Activated CD4-positive, CD25-positive, alpha-beta regulatory T cell treated with anti-CD3 and anti-CD28 coated beads, Interleukin-2, amount 50 U/mL, for 72 hours (primary cell): ENCODE results near the gene FUOM.
"Not testable (repeated sequence)": the region's sequence is repeated elsewhere in the genome, so short reads cannot be mapped to it uniquely, and the experiment has no call there.

Experiments used
- DNase-seq: peaks from one replicate; pipeline ENCODE4 v3.0.0; 2021

FUOM gene

DNA sequence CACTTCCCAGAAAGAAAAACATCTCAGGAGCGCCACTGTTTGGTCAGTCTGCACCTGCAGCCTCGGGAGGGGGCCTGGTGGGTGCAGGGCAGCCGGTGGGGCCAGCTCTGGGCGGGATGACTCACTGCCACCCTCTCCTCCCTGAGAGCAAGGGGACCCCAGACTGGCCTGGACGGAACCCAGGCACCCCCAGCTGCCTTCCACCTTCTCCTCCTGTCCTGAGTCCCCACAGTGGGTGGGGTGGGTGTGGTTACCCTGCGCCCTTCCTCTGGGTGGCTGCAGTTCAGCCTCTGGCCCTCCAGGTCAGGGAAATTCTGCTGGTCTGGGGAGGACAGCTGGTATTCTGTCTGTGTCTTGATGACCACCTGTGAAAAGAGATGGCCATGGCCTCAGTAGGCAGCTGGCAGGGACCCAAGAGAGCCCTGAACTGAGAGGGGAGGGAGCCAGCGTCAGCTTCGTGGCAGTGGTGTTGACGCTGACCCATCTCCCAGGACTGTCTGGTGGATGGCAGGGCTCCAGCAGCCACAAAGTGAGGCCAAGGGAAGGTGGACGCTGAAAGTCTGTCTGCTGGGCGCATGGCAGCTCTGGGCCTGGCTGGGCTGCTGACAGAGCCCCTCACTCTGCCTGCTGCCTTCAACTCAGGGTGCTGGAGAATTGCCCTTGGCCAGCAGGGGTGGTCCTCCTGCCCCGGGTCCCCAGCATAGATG lies 30.0 kb downstream of the FUOM start:
- no peak for DNase-seq

DNA sequence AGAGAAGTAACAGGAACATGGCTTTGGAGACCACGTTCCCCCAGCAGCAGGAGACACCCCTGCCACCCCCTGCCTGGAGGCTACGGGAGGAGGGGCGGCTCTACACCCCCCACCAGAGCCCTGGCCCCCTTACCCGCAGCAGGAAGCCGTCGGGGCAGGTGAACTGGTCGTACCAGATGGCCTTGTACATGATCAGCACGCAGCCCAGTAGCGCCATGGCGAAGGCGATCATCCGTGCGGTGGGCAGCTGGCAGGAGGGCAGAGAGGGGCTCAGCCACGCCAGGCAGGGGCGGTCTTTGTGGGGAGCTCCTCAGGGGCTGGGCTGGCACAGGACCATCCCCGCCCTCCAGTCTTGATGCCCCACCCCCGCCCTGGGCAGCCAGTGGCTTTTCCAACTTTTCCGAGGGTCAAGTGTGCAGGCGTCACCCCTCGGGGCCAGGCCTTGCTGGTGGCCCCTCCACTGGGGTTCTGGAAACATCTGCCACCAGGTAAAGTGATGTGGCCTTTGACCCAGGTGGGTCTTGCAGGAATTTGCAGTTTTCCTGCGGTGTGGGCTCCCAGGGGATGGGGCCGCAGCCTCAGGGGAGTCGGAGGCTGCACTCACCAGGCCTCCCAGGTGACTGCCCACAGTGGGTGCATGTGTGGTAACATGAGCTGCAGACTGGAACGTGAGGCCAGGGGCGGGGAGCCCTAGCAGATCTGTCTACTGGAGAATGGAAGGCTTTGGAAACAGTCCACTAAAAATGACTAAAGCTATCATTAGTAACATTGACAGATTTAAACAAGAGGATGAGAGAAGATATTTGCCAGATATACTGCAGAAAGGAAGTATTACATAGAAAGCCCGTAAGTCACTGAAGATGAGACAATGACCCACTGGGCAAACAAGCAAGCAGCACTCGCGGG lies 30.8 kb downstream of the FUOM start:
- no peak for DNase-seq

DNA sequence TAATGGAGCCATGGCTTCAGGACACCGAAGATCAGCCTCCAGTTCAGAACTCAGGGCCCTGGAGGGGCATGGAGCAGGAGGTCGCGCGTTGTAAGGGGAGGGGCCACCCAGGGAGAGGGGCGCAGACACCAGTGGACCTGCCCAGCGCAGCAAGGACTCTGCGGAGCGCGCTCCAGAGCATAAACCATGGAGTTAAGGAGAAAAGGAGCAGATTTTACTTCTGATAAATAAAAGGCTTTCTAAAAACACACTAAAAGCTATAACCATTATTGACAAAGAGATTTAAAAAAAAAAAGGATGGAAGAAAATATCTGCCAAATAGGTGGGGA lies 31.6 kb downstream of the FUOM start:
- DNase-seq, result no peak

DNA sequence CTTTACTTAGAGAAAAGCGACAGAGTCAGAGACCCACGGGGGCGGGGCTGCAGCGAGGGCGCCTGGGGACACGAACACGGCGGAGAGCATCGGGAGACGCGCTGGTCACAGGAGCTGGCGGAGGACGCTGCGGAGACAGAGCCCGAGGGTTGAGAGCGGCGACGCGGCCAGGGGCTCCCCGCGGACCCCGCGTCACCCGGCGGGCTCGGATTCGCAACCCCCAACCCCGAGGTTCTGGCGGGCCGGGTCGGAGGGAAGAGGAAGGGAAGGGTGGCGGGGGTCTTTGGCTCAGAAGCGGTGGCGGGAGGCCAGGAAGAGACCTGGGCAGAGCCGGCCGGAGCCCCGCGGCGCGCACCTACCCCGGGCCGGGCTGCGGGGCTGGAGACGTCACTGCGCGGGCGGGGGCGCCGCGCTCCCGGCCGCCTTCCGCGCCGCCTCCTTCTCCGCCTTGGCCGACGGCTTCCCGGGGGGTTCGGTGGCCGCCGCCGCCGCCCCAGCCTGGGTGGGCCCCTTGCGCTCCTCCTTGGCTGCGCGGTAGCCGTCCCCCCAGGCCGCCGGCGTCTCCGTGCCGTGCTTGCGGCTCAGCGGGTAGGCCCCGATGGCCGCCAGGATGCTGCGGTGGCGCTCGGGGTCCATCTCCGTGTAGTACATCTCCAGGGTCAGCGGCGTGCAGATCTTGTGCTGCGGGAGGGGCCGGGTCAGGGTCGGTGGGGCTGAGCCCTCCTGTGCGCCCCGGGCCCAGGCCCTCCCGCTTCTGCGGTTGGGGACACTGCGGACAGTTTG lies 32.2 kb downstream of the FUOM start:
- no peak for DNase-seq

DNA sequence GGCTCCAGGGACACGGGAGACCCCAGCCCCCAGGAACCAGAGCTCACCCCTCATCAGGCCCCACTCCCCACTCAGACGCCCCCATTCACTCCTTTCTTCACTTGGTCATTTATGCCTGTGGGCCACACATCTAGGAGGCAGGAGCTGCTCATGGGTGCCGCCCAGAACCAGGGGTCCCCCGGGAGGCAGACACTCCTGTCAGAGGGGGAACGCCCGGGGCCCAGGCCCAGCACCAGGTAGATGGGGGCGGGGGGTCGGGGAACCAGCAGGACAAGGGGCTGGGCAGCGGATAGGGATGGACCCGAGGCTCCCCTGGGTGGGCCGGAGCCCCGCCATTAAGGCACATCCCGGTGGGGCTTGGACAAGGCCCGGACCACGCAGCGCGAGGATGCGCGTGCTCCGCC lies 33.0 kb downstream of the FUOM start:
- no peak for DNase-seq

DNA sequence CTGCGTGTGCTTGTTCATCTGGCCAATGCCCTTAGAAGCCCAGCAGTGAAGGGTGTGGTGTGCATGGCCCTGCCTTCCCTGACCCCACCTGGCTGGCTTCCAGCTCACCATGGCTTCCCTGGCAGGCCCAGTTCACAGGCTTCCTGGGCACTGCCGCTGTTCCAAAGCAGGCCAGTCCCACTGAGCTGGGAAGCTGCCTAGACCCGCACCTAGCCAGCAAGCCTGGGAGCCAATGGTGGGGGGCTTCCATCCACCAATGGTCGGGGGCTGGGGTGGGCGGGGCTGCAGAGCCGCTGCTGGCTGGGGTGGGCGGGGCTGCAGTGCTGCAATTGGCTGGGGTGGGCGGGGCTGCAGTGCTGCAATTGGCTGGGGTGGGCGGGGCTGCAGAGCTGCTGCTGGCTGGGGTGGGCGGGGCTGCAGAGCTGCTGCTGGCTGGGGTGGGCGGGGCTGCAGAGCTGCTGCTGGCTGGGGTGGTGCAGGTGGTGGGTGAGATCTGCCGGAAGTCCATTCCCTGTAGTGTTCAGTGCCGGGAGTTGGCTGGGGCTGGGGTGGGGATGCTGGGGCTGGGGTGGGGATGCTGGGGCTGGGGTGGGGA lies 33.5 kb downstream of the FUOM start:
- DNase-seq, result peak; percentile 44

DNA sequence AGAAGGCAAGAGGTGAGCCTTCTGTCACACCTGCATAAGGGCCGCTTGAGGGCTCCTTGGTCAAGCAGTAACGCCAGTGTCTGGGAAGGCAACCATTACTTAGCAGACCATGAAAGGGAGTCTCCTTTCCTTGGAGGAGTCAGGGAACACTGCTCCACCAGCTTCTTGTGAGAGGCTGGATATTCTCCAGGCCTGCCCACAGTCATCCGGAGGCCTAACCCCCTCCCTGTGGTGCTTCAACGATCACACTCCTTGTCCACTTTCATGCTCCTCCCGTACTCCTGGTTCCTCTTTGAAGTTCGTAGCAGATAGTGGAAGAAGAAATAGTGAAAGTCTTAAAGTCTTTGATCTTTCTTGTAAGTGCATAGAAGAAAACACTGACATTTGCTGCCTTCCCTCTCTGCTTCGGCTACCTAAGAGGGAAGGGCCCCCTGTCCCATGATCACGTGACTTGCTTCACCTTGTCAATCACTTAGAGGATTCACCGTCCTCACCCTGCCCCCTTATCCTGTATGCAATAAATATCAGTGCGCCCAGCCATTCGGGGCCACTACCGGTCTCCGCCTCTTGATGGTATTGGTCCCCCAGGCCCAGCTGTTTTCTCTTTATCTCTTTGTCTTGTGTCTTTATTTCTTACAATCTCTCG lies 35.6 kb downstream of the FUOM start:
- not testable (repeated sequence) for DNase-seq

DNA sequence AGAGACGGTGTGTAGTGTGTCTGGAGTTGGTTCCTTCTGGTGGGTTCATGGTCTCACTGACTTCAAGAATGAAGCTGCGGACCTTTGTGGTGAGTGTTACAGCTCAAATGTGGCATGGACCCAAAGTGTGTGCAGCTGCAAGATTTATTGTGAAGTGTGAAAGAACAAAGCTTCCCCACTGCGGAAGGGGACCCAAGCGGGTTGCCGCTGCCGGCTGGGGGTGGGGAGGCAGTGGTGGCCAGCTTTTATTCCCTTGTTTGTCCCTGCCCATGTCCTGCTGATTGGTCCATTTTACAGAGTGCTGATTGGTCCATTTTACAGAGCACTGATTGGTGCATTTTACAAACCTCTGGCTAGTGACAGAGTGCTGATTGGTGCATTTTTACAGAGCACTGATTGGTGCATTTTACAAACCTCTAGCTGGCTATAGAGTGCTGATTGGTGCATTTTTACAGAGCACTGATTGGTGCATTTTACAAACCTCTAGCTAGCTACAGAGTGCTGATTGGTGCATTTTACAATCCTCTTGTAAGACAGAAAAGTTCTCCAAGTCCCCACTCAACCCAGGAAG lies 36.9 kb downstream of the FUOM start:
- not testable (repeated sequence) for DNase-seq

DNA sequence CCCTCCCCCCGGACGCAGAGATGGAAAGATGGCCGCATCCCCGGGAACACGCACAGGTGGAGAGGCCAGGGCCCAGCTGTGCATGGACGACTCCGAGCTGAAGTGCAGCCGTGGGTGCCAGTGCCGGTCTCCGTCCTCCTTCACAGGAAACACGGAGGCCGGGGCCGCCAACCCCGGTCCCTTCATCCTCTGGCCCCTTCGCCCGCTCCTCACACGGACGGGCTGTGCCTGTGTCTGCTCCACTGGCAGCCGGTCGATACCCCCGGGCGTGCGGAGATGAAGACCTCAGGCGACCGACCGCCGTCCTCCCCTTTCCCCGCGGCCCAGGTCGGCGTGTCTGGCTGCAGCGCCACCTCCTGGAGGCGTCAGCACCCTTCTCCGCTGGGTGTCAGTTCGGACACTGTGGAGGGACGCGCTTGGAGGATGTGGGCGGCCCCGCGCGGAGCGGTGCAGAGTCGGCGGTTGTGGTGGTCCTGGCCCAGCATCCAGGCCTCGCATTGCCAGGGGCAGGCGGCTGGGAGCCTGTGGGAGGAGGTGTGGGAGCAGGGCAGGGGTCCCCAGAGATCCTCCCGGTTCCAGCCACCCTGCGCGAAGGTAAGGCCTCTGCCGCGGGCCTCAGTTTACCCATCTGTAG lies 39.2 kb downstream of the FUOM start:
- DNase-seq, result peak; percentile 77

DNA sequence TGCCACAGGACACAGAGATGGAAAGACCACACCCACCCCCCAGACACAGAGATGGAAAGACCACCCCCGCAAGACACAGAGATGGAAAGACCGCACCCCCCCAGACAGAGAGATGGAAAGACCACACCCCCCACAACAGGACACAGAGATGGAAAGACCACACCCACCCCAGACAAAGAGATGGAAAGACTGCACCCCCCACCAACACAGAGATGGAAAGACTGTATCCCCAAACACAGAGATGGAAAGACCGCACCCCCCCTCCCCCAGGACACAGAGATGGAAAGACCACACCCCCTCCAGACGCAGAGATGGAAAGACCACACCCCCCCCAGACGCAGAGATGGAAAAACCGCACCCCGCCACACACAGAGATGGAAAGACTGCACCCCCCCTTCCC lies 41.1 kb downstream of the FUOM start:
- no peak for DNase-seq

DNA sequence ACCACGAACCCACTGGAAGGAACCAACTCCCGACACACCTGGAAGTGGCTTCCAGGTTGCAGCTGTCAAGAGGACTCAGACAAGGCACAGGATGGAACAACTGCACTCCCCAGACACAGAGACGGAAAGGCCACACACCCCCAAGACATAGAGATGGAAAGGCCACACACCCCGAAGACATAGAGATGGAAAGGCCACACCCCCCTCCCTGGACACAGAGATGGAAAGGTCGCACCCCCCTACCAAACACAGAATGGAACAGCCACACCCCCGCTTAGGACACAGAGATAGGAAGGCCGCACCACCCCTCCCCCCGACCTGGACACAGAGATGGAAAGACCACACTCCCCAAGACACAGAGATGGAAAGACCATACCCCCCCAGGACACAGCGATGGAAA lies 41.6 kb downstream of the FUOM start:
- no peak for DNase-seq

DNA sequence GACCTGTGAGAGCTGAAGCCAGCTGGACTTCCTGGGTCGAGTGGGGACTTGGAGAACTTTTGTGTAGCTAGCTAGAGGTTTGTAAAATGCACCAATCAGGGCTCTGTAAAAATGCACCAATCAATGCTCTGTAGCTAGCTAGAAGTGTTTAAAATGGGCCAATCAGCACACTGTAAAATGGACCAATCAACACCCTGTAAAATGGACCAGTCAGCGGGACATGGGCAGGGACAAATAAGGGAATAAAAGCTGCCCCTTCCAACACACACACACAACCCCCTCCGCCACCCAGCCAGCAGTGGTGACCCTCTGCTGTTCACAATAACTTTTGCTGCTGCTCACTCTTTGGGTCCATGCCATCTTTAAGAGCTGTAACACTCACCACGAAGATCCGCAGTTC lies 42.0 kb downstream of the FUOM start:
- DNase-seq, result no peak

DNA sequence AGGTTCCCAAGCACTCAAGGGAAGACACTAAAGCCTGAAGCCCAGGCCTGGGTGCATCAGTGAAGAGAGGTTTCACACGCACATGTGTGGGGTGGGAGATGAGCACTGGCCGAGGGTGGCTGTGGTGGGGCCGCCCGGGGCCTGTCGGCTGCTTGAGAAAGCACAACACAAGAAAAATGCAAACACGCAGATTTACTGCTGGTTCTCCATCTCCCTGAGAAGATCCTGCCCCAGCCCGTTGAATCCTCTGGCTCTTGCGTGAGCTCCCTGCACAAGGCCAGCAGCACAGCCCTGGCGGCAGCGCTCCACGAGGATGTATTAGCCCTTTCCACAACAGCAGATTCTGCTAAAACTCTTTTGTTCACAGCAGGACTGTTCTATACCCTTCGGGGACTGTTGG lies 42.9 kb downstream of the FUOM start:
- DNase-seq, result no peak

DNA sequence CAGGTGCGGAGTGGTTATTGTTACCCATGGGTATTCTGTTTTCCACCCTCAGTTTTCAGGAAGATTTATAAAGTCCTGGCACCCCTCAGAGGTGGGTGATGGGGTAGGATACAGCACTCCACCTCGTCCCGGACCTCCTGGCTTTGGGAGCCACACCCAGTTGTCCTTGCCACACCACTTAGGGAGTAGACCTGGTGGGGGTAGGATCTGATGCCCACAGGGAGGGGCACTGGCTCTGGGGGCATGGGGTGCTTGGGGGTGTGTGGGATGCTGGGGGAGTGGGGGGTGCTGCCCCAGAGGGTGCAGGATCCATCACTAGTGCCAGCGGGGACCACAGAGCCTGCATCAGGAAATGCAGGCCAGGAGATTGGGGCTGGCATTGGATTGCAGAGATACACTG lies 44.6 kb downstream of the FUOM start:
- DNase-seq, result no peak

DNA sequence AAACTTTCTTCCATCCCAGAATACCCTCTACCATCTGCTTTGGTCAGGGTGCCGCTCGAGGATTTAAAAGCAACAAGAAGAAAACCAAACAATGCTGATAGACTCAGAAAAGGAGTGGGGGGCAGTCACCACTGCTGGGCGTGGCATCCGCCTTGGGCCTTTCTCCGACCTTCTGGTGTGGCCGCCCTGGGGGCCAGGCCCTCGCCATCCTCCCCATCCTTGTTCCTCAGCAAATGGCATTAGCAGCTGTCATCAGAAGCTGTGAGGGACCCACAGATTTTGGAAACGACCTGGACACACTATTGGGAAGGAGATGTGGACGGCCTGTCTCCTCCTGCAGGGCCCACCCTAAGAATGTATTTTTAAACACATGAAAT lies 45.1 kb downstream of the FUOM start:
- DNase-seq, result no peak

DNA sequence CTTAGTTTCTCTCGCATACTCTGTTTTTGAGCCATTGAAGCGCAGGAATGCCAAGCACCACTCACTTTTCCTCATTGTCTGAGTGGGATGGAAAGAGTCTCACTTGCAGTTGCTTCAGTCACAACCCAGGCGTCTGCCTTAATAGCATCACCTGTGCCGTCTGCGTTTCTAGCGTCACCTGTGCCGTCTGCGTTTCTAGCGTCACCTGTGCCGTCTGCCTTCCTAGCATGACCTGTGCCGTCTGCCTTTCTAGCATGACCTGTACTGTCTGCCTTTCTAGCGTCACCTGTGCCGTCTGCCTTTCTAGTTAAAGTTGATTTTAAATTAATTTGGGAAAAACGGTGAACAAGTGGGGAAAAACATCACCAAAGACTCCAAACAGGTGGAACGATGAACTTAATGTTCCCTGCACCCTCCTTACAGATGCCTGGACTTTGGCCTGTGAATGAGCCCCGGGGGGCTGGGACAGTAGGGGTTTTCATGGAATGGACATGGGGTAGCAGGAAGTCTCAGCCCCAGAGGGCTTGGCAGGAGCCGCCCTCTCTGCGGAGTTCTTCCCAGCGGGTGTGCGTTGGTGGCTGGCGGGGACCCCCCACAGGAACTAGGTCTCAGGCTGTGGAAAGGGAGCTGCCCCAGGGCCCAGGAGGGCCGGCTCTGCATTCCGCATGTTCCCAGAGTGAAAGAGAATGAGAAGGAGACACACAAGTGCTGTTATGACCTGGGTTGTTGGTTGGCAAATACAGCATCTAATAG lies 45.6 kb downstream of the FUOM start:
- no peak for DNase-seq

DNA sequence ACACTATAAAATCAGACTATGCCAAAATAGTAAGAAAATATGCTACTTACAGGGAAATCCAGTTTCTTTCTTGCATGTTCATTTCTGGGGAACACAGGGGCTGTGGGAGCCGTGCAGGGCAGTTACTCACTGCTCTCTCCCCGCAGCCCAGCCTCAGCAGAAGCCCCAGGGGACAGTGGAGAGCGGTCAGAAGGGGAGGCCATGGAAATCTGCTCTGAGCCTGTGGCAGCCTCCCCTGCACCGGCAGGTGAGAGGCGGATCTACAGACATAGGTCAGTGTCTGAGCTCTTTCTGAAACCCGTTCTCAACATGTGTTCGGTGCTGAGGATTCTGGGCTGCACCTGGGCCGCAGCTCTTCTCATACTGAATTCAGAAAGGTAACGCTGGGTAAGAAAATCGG lies 46.2 kb downstream of the FUOM start:
- DNase-seq, result no peak

DNA sequence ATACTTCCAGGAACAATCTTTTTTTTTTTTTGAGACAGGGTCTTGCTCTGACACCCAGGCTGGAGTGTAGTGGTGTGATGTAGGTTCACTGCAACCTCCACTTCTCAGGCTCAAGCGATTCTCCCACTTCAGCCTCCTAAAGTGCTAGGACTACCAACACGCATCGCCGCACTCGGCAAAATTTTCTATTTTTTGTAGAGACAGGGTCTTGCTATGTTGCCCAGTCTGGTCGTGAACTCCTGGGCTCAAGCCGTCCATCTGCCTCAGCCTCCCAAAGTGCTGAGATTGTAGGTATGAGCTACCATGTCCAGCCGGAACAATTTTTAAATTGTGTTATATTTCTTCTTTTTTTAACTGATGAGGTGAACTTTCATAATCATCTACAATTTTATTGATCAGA lies 47.0 kb downstream of the FUOM start:
- no peak for DNase-seq

DNA sequence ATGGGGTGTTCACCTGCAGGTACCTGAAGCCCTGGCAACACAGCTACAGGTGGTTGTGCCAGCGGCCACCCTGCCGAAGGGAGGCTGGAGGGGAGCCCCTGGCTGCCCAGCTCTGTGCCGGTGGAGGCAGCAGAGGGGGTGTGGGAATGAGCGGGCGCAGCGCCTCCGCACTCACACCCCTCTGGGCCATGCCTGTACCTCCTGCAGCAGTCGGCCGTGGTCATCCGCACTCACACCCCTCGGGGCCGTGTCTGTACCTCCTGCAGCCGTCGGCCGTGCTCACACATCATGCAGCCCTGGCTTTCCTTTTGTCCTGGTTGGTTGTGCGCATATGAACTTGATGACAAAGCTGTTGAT lies 47.4 kb downstream of the FUOM start:
- DNase-seq, result no peak

DNA sequence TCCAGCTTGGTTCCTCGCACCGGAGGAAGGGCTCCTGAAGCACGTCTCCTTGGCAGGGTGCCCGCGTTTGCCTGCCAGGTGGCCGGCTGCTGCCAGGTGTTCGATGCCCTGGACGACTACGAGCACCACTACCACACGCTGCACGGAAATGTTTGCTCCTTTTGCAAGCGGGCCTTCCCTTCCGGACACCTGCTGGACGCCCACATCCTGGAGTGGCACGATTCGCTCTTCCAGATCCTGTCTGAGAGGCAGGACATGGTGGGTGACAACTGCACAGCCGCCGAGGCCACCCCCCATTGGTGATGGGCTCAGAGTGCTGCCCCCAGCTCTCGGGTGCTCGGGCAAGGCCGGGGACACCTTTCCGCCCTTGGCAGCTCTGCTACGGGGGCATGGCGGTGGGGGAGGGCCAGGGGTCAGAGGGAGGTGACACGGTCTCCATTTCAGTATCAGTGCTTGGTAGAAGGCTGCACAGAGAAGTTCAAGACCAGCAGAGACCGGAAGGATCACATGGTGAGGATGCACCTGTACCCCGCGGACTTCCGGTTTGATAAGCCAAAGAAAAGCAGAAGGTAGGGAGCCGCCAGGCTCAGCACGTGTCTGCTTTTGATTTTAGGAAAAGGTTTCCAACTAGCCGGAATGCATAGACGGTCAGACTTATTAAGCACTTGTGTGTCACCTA lies 48.0 kb downstream of the FUOM start:
- no peak for DNase-seq
